Activated naive CD8-positive, alpha-beta T cell treated with anti-CD3 and anti-CD28 coated beads for 36 hours (primary cell): Measurements from ENCODE around the gene SLFN12L. TPM values are rescaled to one million over a fixed set of nuclear protein-coding genes. Genes with fewer than 3 reads are reported as not detected.
"Not testable (repeated sequence)": the region's sequence is repeated elsewhere in the genome, so short reads cannot be mapped to it uniquely, and the experiment has no call there.

ENCODE experiments used
- DNase-seq: peaks from one replicate; pipeline ENCODE4 v3.0.0; 2021
- H3K27ac Mint-ChIP-seq: one replicate; pipeline ENCODE4 v1.8.0; 2022; ENCODE audit warnings: mild to moderate bottlenecking, moderate library complexity, mixed read lengths
- H3K27me3 Mint-ChIP-seq: one replicate; pipeline ENCODE4 v1.8.0; 2022; ENCODE audit warnings: mild to moderate bottlenecking, mixed read lengths
- H3K36me3 Mint-ChIP-seq: one replicate; pipeline ENCODE4 v1.8.0; 2021; ENCODE audit warnings: mild to moderate bottlenecking, mixed read lengths
- H3K4me1 Mint-ChIP-seq: one replicate; pipeline ENCODE4 v1.8.0; 2021; ENCODE audit warnings: mixed read lengths
- H3K4me3 Mint-ChIP-seq: one replicate; pipeline ENCODE4 v1.8.0; 2022; ENCODE audit warnings: mild to moderate bottlenecking, moderate library complexity, mixed read lengths
- H3K9me3 Mint-ChIP-seq: one replicate; pipeline ENCODE4 v1.8.0; 2022; ENCODE audit warnings: mixed read lengths
- total RNA-seq, 2 experiments: library from RNA; stranded (reverse); gene quantifications; one replicate each; pipeline ENCODE4 v1.2.3, GENCODE V29; 2021

The SLFN12L gene
- total RNA-seq, 2 experiments from 2014 or later: 32.6 to 35.9 TPM

GRCh38 chr17:35529866-35530265, 7.6 kb downstream of the SLFN12L start:
- peak overlapping the region; percentile 84 for H3K27ac Mint-ChIP-seq
- no peak overlapping the region for H3K4me3 Mint-ChIP-seq
- peaks cover 65% of the 10 kb centered on the region for H3K36me3 Mint-ChIP-seq
- peaks cover 67% of the 10 kb centered on the region for H3K4me1 Mint-ChIP-seq
- DNase-seq: no peak
- H3K27me3 Mint-ChIP-seq: no peaks in the 10 kb centered on the region
- peaks cover 26% of the 10 kb centered on the region for H3K9me3 Mint-ChIP-seq

GRCh38 chr17:35529326-35529725, 8.2 kb downstream of the SLFN12L start:
- Mint-ChIP-seq H3K36me3 (peaks cover 65% of the 10 kb centered on the region), H3K9me3 (peaks cover 26% of the 10 kb centered on the region), H3K4me1 (peaks cover 65% of the 10 kb centered on the region)
- not testable (repeated sequence) for H3K27me3 Mint-ChIP-seq, H3K4me3 Mint-ChIP-seq, DNase-seq, H3K27ac Mint-ChIP-seq

DNA sequence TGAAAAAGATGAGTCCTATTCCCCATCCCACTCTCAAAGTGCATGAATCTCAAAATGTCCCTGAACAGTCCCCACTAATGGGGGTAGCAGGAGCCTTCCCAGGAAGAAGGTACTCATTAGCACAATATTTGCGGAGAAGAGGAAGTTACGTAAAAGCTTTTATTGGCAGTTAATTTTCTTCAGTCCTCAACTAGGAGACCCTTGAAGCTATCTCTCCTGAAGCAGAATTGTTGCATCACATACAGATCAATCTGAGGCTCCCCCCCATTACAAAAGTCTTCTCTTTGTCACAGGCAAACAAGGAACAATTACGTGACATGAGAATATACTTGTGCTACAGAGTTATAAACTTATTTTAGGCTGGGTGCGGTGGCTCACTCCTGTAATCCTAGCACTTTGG, 14.2 kb downstream of the SLFN12L start:
- Mint-ChIP-seq H3K4me1 (peaks cover 89% of the 10 kb centered on the region), H3K9me3 (peaks cover 19% of the 10 kb centered on the region), H3K27me3 (no peaks in the 10 kb centered on the region), H3K36me3 (peaks cover 76% of the 10 kb centered on the region), H3K4me3 (no peak overlapping the region), H3K27ac (no peak overlapping the region)
- no peak for DNase-seq

GRCh38 chr17:35521654-35522256, 15.7 kb downstream of the SLFN12L start:
- peak overlapping the region; percentile 86 for H3K27ac Mint-ChIP-seq
- H3K9me3 Mint-ChIP-seq: peaks cover 19% of the 10 kb centered on the region
- H3K27me3 Mint-ChIP-seq: not testable (repeated sequence)
- H3K4me3 Mint-ChIP-seq: peak overlapping the region; percentile 63
- peaks cover 74% of the 10 kb centered on the region for H3K36me3 Mint-ChIP-seq
- H3K4me1 Mint-ChIP-seq: peaks cover 88% of the 10 kb centered on the region
- peak; percentile 24 for DNase-seq

- H3K4me3 Mint-ChIP-seq: no peak overlapping the region
- H3K27ac Mint-ChIP-seq: peak overlapping the region; percentile 86
- peaks cover 82% of the 10 kb centered on the region for H3K4me1 Mint-ChIP-seq
- no peaks in the 10 kb centered on the region for H3K27me3 Mint-ChIP-seq
- no peak for DNase-seq
- peaks cover 72% of the 10 kb centered on the region for H3K36me3 Mint-ChIP-seq
- peaks cover 13% of the 10 kb centered on the region for H3K9me3 Mint-ChIP-seq
Measured at GRCh38 chr17:35521150-35521549, 16.3 kb downstream of the SLFN12L start.

GRCh38 chr17:35519906-35520442, 17.5 kb downstream of the SLFN12L start:
- Mint-ChIP-seq H3K27ac (no peak overlapping the region), H3K36me3 (peaks cover 66% of the 10 kb centered on the region), H3K4me3 (no peak overlapping the region), H3K9me3 (peaks cover 7% of the 10 kb centered on the region), H3K4me1 (peaks cover 74% of the 10 kb centered on the region), H3K27me3 (no peaks in the 10 kb centered on the region)
- no peak for DNase-seq

DNA sequence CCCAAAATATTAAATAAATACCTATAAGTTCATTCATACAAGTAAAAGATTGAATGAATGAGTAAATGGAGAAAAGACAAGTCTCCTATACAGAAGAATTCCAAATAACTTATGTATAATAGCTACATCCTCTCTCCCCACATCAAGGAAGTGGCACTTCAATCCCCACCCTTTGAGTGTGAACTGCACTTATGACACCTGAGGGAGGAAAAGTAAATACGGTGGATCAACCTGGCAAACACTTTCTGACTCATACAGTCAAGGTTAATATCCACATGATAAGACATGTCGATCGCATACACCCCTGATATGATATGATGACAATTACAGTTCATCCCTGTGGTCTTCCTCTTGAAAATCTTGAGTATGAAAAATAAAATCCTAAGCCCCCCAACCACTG, 18.0 kb downstream of the SLFN12L start:
- Mint-ChIP-seq H3K27me3 (no peaks in the 10 kb centered on the region), H3K9me3 (peaks cover 7% of the 10 kb centered on the region), H3K4me3 (no peak overlapping the region), H3K36me3 (peaks cover 66% of the 10 kb centered on the region), H3K4me1 (peaks cover 74% of the 10 kb centered on the region), H3K27ac (no peak overlapping the region)
- DNase-seq: no peak

GRCh38 chr17:35518431-35518830, 19.0 kb downstream of the SLFN12L start:
- not testable (repeated sequence) for H3K4me3 Mint-ChIP-seq, H3K27ac Mint-ChIP-seq, H3K9me3 Mint-ChIP-seq, H3K27me3 Mint-ChIP-seq, DNase-seq
- H3K36me3 Mint-ChIP-seq: peaks cover 68% of the 10 kb centered on the region
- H3K4me1 Mint-ChIP-seq: peaks cover 70% of the 10 kb centered on the region

DNA sequence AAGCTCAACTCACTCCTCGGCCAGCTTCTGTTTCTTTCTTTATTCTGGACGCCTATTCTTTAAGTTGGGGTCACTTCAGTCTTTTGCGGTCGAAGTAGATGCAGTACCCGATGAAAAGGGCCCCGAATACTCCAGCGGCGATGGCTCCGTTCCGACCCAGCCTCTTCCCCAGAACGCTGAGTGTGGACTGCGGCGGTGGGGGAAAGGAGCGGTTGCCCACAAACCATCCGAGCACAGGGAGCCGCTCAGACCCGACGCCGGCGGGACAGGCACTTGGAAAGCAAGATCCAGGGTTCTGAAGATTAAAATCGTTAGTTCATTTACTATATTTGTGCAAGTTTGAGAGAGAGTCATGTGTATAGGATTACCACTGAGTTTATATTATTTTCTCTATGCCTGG, 22.5 kb downstream of the SLFN12L start:
- H3K27ac Mint-ChIP-seq: no peak overlapping the region
- peaks cover 54% of the 10 kb centered on the region for H3K4me1 Mint-ChIP-seq
- peaks cover 71% of the 10 kb centered on the region for H3K36me3 Mint-ChIP-seq

GRCh38 chr17:35514564-35514963, 22.9 kb downstream of the SLFN12L start:
- Mint-ChIP-seq H3K4me1 (peaks cover 52% of the 10 kb centered on the region), H3K27me3 (no peaks in the 10 kb centered on the region), H3K36me3 (peaks cover 71% of the 10 kb centered on the region), H3K4me3 (no peak overlapping the region), H3K9me3 (peaks cover 7% of the 10 kb centered on the region), H3K27ac (no peak overlapping the region)
- DNase-seq: no peak

More for the DNA sequence above, 22.5 kb downstream of the SLFN12L start:
- no peak for DNase-seq
- no peak overlapping the region for H3K4me3 Mint-ChIP-seq
- H3K9me3 Mint-ChIP-seq: peaks cover 7% of the 10 kb centered on the region
- H3K27me3 Mint-ChIP-seq: no peaks in the 10 kb centered on the region

DNA sequence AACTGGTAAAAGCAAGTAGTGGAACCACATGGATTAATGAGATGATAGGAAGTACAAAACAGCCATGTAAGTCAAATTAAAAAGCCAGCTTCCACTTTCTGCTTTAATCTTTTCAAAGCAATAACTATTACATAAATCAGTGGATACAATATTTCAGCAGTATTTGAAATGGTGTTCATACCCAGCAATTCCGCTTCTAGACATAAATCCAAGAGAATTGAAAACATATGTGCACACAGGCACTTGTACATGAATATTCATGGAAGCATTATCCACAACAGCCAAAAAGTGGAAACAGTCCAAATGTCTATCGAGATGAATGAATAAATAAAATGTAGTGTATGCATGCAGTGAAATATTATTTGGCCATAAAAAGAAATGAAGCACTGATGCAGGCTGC, 27.4 kb downstream of the SLFN12L start:
- Mint-ChIP-seq H3K4me3 (no peak overlapping the region), H3K27ac (no peak overlapping the region), H3K36me3 (peaks cover 68% of the 10 kb centered on the region), H3K27me3 (no peaks in the 10 kb centered on the region), H3K9me3 (peaks cover 7% of the 10 kb centered on the region), H3K4me1 (peaks cover 31% of the 10 kb centered on the region)
- DNase-seq: no peak

DNA sequence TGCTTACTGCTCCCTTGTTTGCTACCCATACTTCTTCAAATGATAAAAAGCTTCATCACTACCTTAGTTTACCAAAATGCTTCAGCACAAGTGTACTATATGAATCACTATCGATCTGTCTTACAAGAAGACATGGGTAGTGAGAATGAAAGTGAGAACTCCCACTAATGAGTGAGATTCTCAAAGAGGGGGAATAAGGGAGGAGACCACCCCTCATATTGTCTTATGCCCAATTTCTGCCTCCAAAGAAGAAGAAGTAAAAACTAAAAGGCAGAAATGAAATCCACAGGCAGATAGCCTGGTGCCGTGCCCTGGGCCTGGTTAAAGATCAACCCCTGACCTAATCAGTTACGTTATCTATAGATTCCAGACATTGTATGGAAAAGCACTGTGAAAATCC, 29.8 kb downstream of the SLFN12L start:
- DNase-seq, H3K27me3 Mint-ChIP-seq, H3K27ac Mint-ChIP-seq, H3K4me3 Mint-ChIP-seq, H3K9me3 Mint-ChIP-seq: not testable (repeated sequence)
- Mint-ChIP-seq H3K4me1 (peaks cover 15% of the 10 kb centered on the region), H3K36me3 (peaks cover 64% of the 10 kb centered on the region)

GRCh38 chr17:35499548-35499947, 37.9 kb downstream of the SLFN12L start:
- peaks cover 3% of the 10 kb centered on the region for H3K9me3 Mint-ChIP-seq
- H3K4me1 Mint-ChIP-seq: peaks cover 38% of the 10 kb centered on the region
- no peak overlapping the region for H3K4me3 Mint-ChIP-seq
- no peak for DNase-seq
- H3K27me3 Mint-ChIP-seq: no peaks in the 10 kb centered on the region
- H3K27ac Mint-ChIP-seq: no peak overlapping the region
- H3K36me3 Mint-ChIP-seq: peaks cover 42% of the 10 kb centered on the region

- no peak for DNase-seq
- Mint-ChIP-seq H3K27ac (peak overlapping the region; percentile 6), H3K4me1 (peaks cover 44% of the 10 kb centered on the region), H3K36me3 (peaks cover 40% of the 10 kb centered on the region), H3K27me3 (no peaks in the 10 kb centered on the region), H3K9me3 (peaks cover 3% of the 10 kb centered on the region), H3K4me3 (peak overlapping the region; percentile 9)
Measured at GRCh38 chr17:35498448-35499178, 38.9 kb downstream of the SLFN12L start.

DNA sequence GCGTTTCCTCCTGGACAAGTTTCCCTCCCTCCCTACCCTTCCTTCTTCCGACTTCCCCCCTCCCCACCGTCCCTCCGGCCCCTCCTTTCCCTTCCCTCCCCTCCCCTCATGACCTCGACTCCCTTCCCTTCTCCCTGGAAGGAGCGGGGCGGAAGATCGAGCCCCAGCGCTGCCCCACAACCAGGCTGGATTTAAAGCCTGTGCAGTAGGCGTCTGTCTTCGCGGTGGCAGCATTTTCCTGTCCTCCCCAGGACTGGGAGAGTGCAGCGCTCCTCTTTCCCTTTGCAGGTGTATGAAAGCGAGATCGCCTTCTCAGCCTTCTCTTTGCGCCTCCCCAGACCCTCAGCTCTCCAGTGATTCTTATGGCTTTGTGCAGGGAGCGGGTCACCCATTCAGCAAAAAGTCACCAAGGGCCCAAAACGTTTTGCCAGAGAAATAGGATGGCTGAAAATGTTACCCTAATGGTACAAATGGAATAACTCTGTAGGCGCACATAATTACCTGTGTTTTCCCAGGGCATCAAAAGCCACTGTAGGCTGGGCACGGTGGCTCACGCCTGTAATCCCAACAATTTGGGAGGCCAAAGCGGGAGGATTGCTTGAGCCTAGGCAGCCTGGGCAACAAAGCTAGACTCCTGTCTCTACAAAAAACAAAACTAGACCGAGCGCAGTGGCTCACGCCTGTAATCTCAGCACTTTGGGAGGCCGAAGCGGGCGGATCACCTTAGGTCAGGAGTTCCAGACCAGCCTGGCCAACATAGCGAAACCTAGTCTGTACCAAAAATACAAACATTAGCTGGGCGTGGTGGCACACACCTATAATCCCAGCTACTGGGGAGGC, 40.8 kb downstream of the SLFN12L start:
- Mint-ChIP-seq H3K36me3 (peaks cover 42% of the 10 kb centered on the region), H3K4me1 (peaks cover 55% of the 10 kb centered on the region), H3K27ac (no peak overlapping the region), H3K9me3 (peaks cover under 1% of the 10 kb centered on the region), H3K4me3 (peak overlapping the region; percentile 55), H3K27me3 (no peaks in the 10 kb centered on the region)
- no peak for DNase-seq
